Liver (tissue), 5 donors: ENCODE data around the gene DDX46. TPM values are rescaled to one million over a fixed set of nuclear protein-coding genes. Genes with fewer than 3 reads are reported as not detected.

Experiments
- polyA plus RNA-seq, 2 donors: library from polyadenylated mRNA; stranded (reverse) in 1 of 2; unstranded in 1 of 2; fragments of 200-250 nt in 1 of 2; fragments of >200 nt in 1 of 2; fragmentation: Nextera tagmentation in 1 of 2; extraction: Ambion mirVana in 1 of 2; gene quantifications; one replicate each; pipeline versions ENCODE4 v1.2.1 to v1.2.3, GENCODE V29; 2013 to 2015
- small RNA-seq: library from RNA; depleted of rRNA; stranded (forward); fragments of <200 nt; gene quantifications from one replicate; pipeline ENCODE3, GENCODE V24; 2014
- total RNA-seq, 2 donors: library from RNA; depleted of rRNA; stranded (reverse); fragments of >200 nt; gene quantifications; one replicate each; pipeline ENCODE4 v1.2.3, GENCODE V29; 2014
- donor health status: healthy.
- donor health status: healthy.
- donor health status: healthy.

DDX46 gene
- total and polyA plus RNA-seq, 4 donors, result 11.2 to 24.3 (median 16.0) TPM

Small RNA genes lying within 50 kb of the gene (small RNA-seq; reads per million reads assigned to genes)
- gene RNU6-757P, result not detected

Other genes starting within 250 kb of the DDX46 start
- gene JADE2, start 233.1 kb upstream of the DDX46 start, total RNA-seq, result 10 to 100 TPM in 1 of 2 donors, 1 to 10 TPM in 1; 5.7 to 11.4 TPM
- 1 to 10 TPM; 3.9 to 5.3 TPM for gene JADE2, start 233.1 kb upstream of the DDX46 start, polyA plus RNA-seq
- gene SAR1B, start 126.0 kb upstream of the DDX46 start, total RNA-seq, result 100 to 1,000 TPM in 1 of 2 donors, 10 to 100 TPM in 1; 36.6 to 212 TPM
- 100 to 1,000 TPM in 1 of 2 donors, 10 to 100 TPM in 1; 75.5 to 116 TPM for gene SAR1B, start 126.0 kb upstream of the DDX46 start, polyA plus RNA-seq
- 10 to 100 TPM; 21.0 to 46.6 TPM for gene SEC24A, start 110.0 kb upstream of the DDX46 start, total RNA-seq
- 10 to 100 TPM; 10.1 to 16.7 TPM for gene SEC24A, start 110.0 kb upstream of the DDX46 start, polyA plus RNA-seq
- gene CAMLG, start 20.2 kb upstream of the DDX46 start, total RNA-seq, result 1 to 10 TPM; 5.2 to 9.2 TPM
- 10 to 100 TPM; 10.3 to 17.0 TPM for gene CAMLG, start 20.2 kb upstream of the DDX46 start, polyA plus RNA-seq
- 10 to 100 TPM; 21.5 to 48.9 TPM for gene C5orf24, start 87.2 kb downstream of the DDX46 start, total RNA-seq
- gene C5orf24, start 87.2 kb downstream of the DDX46 start, polyA plus RNA-seq, result 10 to 100 TPM; 14.5 to 25.3 TPM
- 10 to 100 TPM; 35.3 to 53.1 TPM for gene TXNDC15, start 115.6 kb downstream of the DDX46 start, total RNA-seq
- 10 to 100 TPM; 29.3 to 53.0 TPM for gene TXNDC15, start 115.6 kb downstream of the DDX46 start, polyA plus RNA-seq
- gene PCBD2, start 146.4 kb downstream of the DDX46 start, total RNA-seq, result 10 to 100 TPM in 1 of 2 donors, 1 to 10 TPM in 1; 8.3 to 12.4 TPM
- gene PCBD2, start 146.4 kb downstream of the DDX46 start, polyA plus RNA-seq, result 10 to 100 TPM in 1 of 2 donors, 1 to 10 TPM in 1; 5.9 to 12.8 TPM
- gene CATSPER3, start 209.1 kb downstream of the DDX46 start, total RNA-seq, result under 1 TPM; 0.28 to 0.33 TPM
- under 1 TPM; 0.35 to 0.37 TPM for gene CATSPER3, start 209.1 kb downstream of the DDX46 start, polyA plus RNA-seq